Esophagus (tissue), 2 donors: ENCODE data around the gene GNAS. TPM values are rescaled to one million over a fixed set of nuclear protein-coding genes. Genes with fewer than 3 reads are reported as not detected.
A peak's percentile ranks its signal among the peaks of the same experiment; 100 is the strongest.

Experiments
- H3K27ac ChIP-seq, 2 donors: one replicate each; pipeline ENCODE4 v1.5.1; 2013; ENCODE audit warnings: low read depth in 2 of 2, mild to moderate bottlenecking in 2 of 2, inconsistent platforms in 1 of 2, low read length in 1 of 2, moderate library complexity in 1 of 2
- H3K27me3 ChIP-seq, 2 donors: one replicate each; pipeline ENCODE4 v1.6.1; 2013; ENCODE audit warnings: low read length in 2 of 2, control low read depth in 1 of 2, mild to moderate bottlenecking in 1 of 2; ENCODE audit not compliant: insufficient read depth in 2 of 2, control insufficient read depth in 1 of 2
- H3K36me3 ChIP-seq, 2 donors: one replicate each; pipeline ENCODE4 v1.6.1; 2013; ENCODE audit warnings: low read length in 1 of 2; ENCODE audit not compliant: control insufficient read depth in 2 of 2, insufficient read depth in 2 of 2
- H3K4me1 ChIP-seq, 2 donors: one replicate each; pipeline ENCODE4 v1.6.1; 2013; ENCODE audit warnings: low read length in 1 of 2; ENCODE audit not compliant: control insufficient read depth in 2 of 2, insufficient read depth in 2 of 2
- H3K4me3 ChIP-seq, 2 donors: one replicate each; pipeline ENCODE4 v1.5.1; 2013; ENCODE audit warnings: low read length in 2 of 2, mild to moderate bottlenecking in 2 of 2, low read depth in 1 of 2, moderate library complexity in 1 of 2
- H3K9me3 ChIP-seq, 2 donors: one replicate each; pipeline ENCODE4 v1.6.1; 2013; ENCODE audit warnings: mild to moderate bottlenecking in 2 of 2, low read depth in 1 of 2, low read length in 1 of 2, moderate library complexity in 1 of 2; ENCODE audit not compliant: control insufficient read depth in 2 of 2, insufficient read depth in 1 of 2
- WGBS, 2 donors: extraction: QIAGEN DNeasy Blood & Tissue Kit; methylation state at CpG; one replicate each; pipeline ENCODE4 v1.1.7; 2013; 5-methylcytosine and 5-hydroxymethylcytosine counted together
- polyA plus RNA-seq, 2 donors: library from polyadenylated mRNA; stranded (reverse); fragments of 200-250 nt; gene quantifications; one replicate each; pipeline ENCODE4 v1.2.3, GENCODE V29; 2013
- donor health status: healthy with polysubstance abuse.
- donor health status: Bipolar disorder and iron deficiency.

GNAS gene
- polyA plus RNA-seq, 2 donors = 590 to 1,519 TPM

DNA sequence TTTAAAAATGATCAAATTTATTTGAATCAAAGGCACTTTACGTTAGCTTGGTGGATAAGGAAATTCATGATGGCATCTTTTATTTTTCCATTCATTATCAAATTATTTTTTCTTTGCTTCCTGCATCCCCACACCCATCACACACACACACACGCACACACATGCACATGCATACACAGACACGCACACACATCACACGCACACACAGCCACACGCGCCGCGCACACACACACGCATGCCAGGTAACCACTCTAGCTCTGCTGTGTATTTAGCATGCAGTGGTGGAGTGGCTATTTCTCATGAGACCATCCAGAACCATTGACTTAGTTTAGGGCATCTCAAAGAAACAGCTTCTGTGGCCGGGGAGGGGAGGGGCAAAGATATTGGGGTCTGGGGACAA lies 47.0 kb downstream of the GNAS start:
- Histone ChIP-seq H3K4me1 (peaks cover 0 to 3% of the 10 kb centered on the region in 2 donors), H3K27me3 (no peaks in the 10 kb centered on the region), H3K4me3 (no peak overlapping the region), H3K27ac (no peak overlapping the region), H3K9me3 (no peaks in the 10 kb centered on the region), H3K36me3 (peaks cover 5 to 10% of the 10 kb centered on the region in 2 donors)
- WGBS, 2 donors = 88 to 89% methylated on average over 10 of the region's 10 CpGs

DNA sequence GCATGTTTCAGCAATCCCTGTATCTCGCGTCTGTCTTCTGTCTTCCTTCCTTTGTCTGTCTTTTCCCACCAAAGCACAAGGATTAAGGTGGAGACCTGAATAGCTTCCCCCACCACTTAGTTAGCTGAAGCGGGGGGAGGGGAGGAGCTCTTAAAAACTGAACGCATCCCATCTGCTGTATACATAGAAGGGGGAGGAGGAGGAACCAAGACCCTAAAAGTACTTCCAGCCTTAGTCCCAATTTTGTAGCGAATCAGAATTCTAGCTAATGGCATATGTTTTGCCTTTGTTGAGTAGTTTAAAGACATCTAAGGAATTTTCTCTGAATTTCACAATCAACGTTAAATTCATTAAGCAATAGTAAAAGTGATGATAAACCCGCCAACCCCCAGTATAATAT lies 47.9 kb downstream of the GNAS start:
- 75 to 78% methylated on average over 7 of the region's 7 CpGs for WGBS, 2 donors
- peaks cover 0 to 3% of the 10 kb centered on the region in 2 donors for H3K4me1 ChIP-seq
- no peaks in the 10 kb centered on the region for H3K9me3 ChIP-seq
- no peaks in the 10 kb centered on the region for H3K27me3 ChIP-seq
- H3K27ac ChIP-seq = no peak overlapping the region
- H3K36me3 ChIP-seq = peaks cover 5 to 12% of the 10 kb centered on the region in 2 donors
- H3K4me3 ChIP-seq = no peak overlapping the region

DNA sequence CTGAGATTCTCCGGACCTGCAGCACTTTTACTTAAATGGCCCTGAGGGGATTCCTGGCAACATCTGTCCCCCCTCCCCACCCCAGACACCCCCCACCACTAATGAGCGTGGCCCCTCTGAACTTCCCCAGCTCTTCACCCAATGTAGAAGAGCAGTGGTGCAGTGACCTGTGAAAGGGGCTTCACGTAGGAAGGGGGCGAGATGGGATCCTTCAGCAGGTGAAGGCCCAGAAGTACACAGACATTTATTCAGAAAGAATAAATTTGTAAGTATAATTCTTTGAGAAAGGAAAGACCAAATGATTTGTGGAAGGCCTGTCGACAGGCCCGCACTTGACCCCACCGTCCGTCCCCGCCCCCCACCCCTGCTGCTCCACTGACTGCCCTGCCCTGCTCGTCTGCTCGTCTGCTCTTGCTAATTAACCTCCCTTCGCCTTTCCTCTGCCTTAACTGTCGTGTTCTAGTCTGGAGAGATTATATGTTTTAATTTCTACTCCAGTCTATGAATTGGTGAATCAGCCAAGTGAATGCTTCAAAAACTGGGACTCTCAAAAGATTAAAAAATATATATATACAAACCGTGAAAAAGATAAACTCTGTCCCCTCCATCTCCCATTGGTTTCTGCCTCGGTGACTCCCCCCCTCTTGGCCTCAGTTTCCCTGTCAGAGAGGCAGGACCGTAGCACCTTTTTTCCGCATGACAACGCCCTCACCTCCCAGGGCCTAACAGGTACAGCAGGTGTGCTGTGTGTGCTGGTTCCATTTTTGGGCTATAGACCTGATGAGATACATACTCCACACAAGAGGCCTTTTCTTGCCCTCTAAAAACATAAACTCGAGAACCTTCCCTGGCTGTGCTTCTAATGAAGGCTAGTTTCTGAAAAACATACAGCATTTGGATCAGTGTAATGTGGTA lies 49.2 kb downstream of the GNAS start:
- Histone ChIP-seq H3K4me3 (no peak overlapping the region), H3K36me3 (peaks cover 5 to 13% of the 10 kb centered on the region in 2 donors), H3K27ac (no peak overlapping the region), H3K27me3 (no peaks in the 10 kb centered on the region), H3K9me3 (no peaks in the 10 kb centered on the region), H3K4me1 (no peaks in the 10 kb centered on the region)
- WGBS, 2 donors = 68 to 73% methylated on average over 19 of the region's 19 CpGs

DNA sequence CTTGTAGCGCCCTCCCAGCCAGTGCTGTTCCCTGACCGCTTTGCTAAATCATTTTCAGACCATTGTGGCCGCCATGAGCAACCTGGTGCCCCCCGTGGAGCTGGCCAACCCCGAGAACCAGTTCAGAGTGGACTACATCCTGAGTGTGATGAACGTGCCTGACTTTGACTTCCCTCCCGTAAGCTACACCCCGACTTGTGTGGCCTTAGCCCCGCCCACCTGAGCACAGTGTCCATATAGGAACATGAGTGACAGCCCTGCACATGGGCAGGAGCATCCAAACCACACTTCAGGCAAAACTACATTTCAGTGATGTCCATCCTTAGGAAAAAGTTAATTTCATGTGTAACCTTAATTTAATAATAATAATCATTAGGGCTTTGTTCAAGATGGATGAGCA lies 51.1 kb downstream of the GNAS start:
- no peak overlapping the region for H3K4me3 ChIP-seq
- H3K36me3 ChIP-seq = peaks cover 5 to 15% of the 10 kb centered on the region in 2 donors
- H3K27me3 ChIP-seq = no peaks in the 10 kb centered on the region
- no peaks in the 10 kb centered on the region for H3K4me1 ChIP-seq
- WGBS, 2 donors = 68 to 72% methylated on average over 9 of the region's 9 CpGs
- no peaks in the 10 kb centered on the region for H3K9me3 ChIP-seq
- H3K27ac ChIP-seq = no peak overlapping the region

DNA sequence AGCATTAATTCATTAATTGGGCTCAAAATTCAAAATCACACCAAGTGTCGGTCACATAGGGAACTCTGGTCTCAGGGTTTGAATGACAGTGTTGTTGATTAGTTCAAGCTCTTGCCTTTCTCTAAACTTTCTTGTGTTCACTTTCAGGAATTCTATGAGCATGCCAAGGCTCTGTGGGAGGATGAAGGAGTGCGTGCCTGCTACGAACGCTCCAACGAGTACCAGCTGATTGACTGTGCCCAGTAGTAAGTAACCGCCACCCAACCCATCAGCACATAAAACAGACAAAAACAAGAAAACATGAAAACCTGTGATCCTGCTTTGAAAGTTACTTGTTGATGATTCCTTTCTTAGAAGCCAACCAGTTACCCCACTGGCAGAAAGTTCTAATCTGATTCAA lies 52.7 kb downstream of the GNAS start:
- H3K9me3 ChIP-seq = no peaks in the 10 kb centered on the region
- H3K27me3 ChIP-seq = no peaks in the 10 kb centered on the region
- 70 to 83% methylated on average over 6 of the region's 6 CpGs for WGBS, 2 donors
- peaks cover 19 to 27% of the 10 kb centered on the region in 2 donors for H3K36me3 ChIP-seq
- H3K27ac ChIP-seq = no peak overlapping the region
- no peak overlapping the region for H3K4me3 ChIP-seq
- H3K4me1 ChIP-seq = no peaks in the 10 kb centered on the region

DNA sequence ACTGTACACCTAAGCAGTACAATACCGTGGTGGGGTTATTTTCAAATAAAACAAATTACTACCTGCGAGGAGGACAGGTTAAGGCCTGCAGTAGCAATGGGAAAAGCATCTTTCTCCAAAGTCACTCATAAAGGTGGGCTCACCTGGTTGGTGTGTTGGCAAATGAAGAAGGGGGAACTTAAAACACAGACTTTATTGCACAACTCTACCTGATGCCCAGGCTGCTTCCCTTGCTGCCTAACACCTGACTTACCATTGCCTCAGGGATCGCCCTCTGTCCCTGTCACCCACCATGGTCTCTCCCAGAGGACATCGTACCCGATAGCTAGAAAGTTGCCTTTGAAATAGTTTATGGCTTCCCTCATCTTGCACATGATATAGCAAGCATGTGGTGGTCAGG lies 53.6 kb downstream of the GNAS start:
- Histone ChIP-seq H3K27me3 (no peaks in the 10 kb centered on the region), H3K4me1 (no peaks in the 10 kb centered on the region), H3K36me3 (peaks cover 25 to 33% of the 10 kb centered on the region in 2 donors), H3K27ac (peak overlapping the region in 1 of 2 donors; percentile 14), H3K4me3 (no peak overlapping the region), H3K9me3 (no peaks in the 10 kb centered on the region)
- WGBS, 2 donors = 85 to 88% methylated on average over 5 of the region's 5 CpGs

DNA sequence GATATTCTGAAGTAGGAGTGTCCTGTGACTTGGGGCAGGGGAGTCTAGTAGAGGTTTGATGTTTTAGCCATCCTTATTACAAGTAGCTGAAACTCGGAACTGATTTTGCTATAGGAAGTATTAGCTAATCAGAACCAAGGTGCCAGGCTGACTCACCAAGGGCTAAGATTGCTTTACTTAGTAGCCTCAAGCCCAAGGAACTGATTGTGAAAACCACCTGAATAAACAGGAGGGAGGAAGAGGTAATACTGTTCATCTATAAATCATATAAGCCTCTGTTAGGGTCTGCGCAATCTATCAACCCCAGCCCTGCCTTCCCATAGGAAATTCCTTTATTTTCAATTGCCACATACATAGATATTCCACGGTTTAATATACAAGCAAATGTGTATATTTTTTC lies 54.4 kb downstream of the GNAS start:
- Histone ChIP-seq H3K36me3 (peaks cover 25 to 33% of the 10 kb centered on the region in 2 donors), H3K4me3 (no peak overlapping the region), H3K4me1 (no peaks in the 10 kb centered on the region), H3K27ac (no peak overlapping the region), H3K9me3 (no peaks in the 10 kb centered on the region), H3K27me3 (no peaks in the 10 kb centered on the region)
- WGBS, 2 donors = 32 to 43% methylated on average over 3 of the region's 3 CpGs

DNA sequence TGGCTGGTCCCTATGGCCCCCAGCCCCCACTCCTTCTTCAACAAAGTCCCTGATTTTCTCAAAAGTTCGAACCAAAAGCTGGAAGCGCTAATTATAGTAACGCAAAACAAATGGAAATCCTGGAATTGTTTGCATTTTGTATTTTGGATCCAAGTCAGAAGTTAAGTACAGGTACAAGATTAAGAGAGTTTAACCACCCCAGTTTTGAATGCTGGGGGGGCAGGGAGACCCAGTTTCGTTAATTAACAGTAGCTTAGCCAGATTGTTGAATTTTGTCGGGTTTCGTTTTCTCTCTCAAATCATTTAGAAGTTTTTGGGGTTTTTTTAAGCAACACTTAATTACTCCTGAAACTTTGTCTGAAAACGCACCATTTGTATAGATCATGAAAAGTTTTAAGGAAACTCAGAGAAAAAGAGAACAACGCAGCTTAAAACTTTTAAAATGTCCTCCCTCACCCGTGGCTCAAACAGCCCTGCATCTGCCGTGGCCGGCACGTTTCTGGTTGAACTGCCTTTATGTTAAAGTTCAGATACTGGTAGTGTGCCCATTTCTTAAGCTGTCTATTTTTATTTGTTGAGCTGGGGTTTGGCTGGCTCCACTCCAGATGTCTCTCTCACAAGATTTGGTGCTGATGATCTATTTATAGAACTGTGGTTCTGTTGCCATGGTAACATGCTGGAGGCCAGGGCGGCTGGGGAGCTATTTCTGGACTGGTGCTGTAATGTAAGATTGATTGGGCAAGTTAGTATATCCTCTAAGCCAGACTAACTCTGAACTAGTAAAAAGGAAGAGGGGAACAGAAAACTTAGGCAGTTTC lies 55.0 kb downstream of the GNAS start:
- H3K4me1 ChIP-seq = no peaks in the 10 kb centered on the region
- H3K36me3 ChIP-seq = peaks cover 25 to 33% of the 10 kb centered on the region in 2 donors
- H3K4me3 ChIP-seq = no peak overlapping the region
- 11 to 23% methylated on average over 13 of the region's 13 CpGs for whole genome bisulfite sequencing, 2 donors
- no peaks in the 10 kb centered on the region for H3K9me3 ChIP-seq
- peak overlapping the region; percentile 46 to 66 for H3K27ac ChIP-seq
- H3K27me3 ChIP-seq = no peaks in the 10 kb centered on the region

DNA sequence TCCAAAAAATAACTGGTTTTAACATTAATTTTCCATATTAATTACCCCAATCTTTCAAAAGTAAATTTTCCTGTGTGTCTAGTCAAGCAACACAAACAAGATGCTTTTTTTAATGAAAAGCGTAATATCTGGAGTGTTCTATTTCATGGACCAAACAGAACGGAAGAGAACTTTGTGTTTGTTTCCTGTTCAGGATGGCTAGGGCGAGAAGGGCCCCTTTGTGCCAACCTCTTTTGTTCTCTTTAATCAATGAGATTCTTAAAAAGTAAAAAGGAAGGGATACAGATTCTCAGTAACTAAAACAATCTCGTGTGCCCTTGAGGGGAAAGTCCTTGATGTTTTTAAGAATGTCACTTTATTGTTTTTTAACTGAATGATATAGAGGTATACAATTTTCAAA lies 55.7 kb downstream of the GNAS start:
- peaks cover 25 to 32% of the 10 kb centered on the region in 2 donors for H3K36me3 ChIP-seq
- H3K4me3 ChIP-seq = no peak overlapping the region
- no peak overlapping the region for H3K27ac ChIP-seq
- H3K4me1 ChIP-seq = no peaks in the 10 kb centered on the region
- no peaks in the 10 kb centered on the region for H3K27me3 ChIP-seq
- WGBS, 2 donors = 43 to 54% methylated on average over 4 of the region's 4 CpGs
- H3K9me3 ChIP-seq = no peaks in the 10 kb centered on the region
